GM21367 (cell line): ENCODE data around the gene CENPT.
"Not testable (repeated sequence)": the region's sequence is repeated elsewhere in the genome, so short reads cannot be mapped to it uniquely, and the experiment has no call there.

Source experiments
- ATAC-seq: cut with Tn5 transposase; IDR thresholded peaks from one replicate; pipeline ENCODE4 v1.9.1; 2021; ENCODE audit not compliant: unreplicated experiment

CENPT gene

DNA sequence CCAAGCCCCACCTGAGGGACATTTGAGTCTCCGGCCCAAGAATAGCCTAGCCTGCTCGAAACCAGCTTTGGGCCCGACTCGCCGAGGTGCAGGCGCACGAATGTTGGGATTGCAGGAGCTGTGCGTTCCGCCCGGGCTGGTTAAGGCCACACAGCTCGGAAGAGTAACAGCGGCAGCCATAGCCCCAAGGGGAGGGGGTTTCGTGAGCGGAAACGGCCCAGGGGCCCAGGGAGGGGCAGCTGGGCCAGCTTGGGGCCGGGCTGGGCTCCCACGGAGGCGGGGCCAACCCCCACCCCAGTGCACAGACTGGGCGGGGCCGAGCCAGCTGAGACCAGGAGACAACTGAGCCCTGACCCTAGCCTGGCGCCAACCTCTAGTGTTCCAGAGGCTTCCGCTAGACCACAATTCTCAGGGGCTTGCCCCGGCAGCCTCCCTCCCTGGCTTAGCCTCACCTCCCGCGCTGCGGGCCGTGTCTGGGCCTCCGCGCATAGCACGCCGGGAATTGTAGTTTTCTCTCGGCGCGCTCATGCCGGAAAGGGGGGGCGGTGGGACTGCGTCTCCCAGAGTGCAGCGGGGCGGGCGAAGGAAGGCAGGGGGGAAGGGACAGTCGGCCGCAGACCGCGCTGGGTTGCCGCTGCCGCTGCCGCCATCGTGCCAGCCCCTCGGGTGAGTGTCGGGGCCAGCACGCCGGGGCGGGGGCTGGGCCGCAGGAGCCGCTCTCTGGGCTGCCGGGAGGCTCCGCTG is 1.0 kb downstream of the CENPT start, which contains the start of gene NUTF2:
NUTF2 (plus strand) TSS at position 614 of the 744 bp plus-strand sequence. CDS start 18,198 bp downstream, outside the sequence.
- ATAC-seq: peak; percentile 49

GRCh38 chr16:67846063-67846319 is 1.5 kb downstream of the CENPT start:
- ATAC-seq: no peak

- ATAC-seq: no peak
These were observed 2.0 kb downstream of the CENPT start for GRCh38 chr16:67845291-67846062.

DNA sequence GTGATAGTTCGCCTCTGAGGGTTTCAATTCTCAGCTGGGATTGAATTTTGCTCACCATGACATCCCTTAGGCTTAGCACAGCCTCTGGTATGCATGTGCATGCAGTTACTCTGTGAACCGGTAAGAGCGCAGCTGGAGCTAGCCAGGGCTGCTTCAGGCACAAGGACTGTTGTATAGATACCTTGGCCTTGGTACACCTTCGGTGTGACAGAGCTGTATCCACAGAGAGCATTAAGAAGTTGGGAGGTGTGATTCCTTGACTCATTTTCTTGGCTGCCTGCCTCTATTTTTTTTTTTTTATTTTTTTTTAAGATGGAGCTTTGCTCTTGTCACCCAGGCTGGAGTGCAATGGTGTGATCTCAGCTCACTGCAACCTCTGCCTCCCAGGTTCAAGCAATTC is 3.0 kb downstream of the CENPT start:
- ATAC-seq: no peak

DNA sequence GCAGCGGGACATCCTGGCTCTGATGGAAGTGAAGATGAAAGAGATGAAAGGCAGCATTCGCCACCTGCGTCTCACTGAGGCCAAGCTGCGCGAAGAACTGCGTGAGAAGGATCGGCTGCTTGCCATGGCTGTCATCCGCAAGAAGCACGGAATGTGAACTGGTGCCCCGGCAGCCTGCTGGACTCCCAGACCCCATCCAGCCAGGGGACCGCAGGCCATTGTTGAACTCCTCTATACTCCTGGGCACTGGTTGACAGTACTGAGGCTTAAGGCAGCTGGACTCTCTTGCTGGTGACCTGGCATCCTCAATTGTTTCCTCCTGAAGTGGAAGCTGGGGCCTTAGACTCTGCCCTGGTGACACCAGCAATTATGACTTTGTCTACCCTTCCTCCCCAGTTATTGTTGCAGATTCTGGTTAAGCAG is 4.1 kb downstream of the CENPT start:
- no peak for ATAC-seq

GRCh38 chr16:67842509-67843342 is 4.8 kb downstream of the CENPT start:
- peak; percentile 10 for ATAC-seq

- peak; percentile 37 for ATAC-seq
These were observed 5.5 kb downstream of the CENPT start, which contains the start of gene THAP11 for GRCh38 chr16:67841816-67842508. Gene THAP11 (plus strand): TSS chr16:67842320. CDS start chr16:67842555, 235 bp downstream.

- ATAC-seq: peak; percentile 1
These were observed 6.2 kb downstream of the CENPT start for GRCh38 chr16:67841198-67841815.

GRCh38 chr16:67837811-67838210 is 9.7 kb downstream of the CENPT start:
- no peak for ATAC-seq

- not testable (repeated sequence) for ATAC-seq
These were observed 10.3 kb downstream of the CENPT start for GRCh38 chr16:67837190-67837589.

DNA sequence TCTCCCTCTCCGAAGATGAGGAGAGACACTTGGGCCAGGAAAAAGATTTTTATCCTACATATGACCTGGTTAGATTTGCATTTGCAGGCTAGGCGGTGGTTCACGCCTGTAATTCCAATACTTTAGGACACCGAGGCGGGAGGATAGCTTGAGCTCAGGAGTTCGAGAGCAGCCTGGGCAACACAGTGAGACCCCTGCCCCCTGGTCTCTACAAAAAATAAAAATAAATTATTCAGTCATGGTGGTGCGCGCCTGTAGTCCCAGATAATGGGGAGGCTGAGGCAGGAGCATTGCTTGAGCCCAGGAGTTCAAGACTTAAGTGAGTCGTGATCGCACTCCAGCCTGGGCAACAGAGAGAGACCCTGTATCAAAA is 13.3 kb downstream of the CENPT start:
- ATAC-seq: no peak

DNA sequence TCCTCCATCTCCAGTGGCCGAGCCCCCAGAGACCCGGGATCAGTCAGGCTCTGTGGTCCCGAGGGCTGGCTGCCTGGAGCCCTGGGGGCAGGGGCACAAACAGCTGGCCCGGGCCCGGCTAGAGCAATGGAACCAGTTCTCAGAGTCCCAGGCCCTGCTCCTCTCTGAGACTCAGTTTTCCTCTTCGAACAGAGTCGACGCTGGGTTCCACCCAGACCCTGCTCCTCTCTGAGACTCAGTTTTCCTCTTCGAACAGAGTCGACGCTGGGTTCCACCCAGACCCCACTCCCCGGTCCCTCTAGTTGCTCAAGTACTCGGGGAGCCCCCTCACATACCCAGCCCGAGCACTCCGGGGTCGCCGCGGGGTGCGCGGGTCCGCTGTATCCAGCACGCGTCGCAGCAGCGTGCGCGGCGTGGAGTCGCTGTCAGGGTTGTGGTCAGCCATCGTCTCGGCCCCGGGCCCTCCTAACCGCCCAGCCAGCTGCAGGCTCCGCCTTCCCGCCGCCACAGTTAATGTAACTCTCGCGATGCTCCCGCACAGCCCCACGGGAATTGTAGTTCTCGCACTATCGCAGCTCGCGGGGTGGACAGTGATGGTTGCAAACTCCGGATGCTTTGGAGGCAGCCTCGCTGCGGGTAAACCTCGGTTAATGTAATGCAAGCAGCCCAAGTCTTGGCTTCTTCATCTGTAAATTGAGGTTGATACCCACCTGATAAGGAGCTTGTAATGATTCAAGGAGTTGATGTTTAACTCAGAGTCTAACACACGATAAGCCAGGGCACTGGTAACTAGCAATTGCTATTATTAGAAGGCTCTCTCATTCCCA is 13.9 kb downstream of the CENPT start:
- ATAC-seq: peak; percentile 95

- no peak for ATAC-seq
These were observed 14.5 kb downstream of the CENPT start for GRCh38 chr16:67833030-67833414.

- ATAC-seq: no peak
These were observed 18.8 kb downstream of the CENPT start for GRCh38 chr16:67828651-67829050.

DNA sequence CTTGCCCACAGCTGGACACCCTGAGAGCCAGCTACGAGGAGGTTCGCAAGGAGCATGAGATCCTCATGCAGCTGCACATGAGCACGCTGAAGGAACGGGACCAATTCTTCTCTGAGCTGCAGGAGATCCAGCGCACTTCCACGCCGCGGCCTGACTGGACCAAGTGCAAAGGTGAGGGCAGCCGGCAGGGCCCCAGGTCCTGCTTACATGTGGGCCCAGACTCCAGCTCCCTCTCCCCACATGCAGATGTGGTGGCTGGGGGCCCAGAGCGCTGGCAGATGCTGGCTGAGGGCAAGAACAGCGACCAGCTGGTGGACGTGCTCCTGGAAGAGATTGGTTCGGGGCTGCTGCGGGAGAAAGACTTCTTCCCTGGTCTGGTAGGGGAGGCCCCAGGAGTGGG is 21.6 kb downstream of the CENPT start:
- no peak for ATAC-seq

DNA sequence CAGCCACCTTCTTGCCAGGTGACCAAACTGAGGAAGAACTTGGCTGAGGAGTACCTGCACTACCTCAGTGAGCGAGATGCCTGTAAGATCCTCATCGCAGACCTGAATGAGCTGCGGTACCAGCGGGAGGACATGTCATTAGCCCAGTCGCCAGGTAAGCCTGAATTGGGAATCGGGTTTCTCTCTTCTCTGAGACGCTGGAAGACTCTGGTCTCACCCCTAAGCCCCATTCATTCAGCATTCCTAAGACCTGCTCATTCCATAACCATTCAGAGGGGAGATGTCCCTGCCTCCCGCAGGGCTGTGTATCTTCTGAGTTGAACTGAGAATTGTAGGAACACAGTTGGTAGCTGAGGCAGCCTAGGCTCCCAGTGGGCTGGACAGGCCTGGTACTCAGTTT is 22.4 kb downstream of the CENPT start:
- ATAC-seq: no peak

- ATAC-seq: no peak
These were observed 25.0 kb downstream of the CENPT start for GRCh38 chr16:67822511-67822910.

GRCh38 chr16:67820608-67821259 is 26.8 kb downstream of the CENPT start:
- no peak for ATAC-seq

DNA sequence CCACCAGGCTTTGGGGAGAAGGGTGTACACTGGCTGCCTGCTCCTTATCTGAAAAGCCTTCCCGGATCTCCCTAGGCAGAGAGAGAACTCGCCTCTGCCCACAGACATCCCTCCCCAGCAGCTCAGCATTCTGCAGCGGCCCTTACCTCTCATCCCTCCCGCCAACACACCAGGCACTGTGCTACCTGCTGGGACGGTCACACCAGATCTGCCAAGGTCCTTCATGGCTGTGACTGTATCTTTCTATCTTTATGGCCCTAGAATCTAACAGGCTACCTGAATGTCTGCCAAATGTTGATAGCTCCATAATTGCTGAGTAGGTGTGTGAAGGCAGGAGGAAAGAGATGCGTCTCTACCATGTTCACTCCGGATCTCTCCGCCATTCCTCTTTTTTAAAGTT is 32.9 kb downstream of the CENPT start:
- ATAC-seq: no peak
